ENCODE data around the gene TFG.

Gene TFG

DNA sequence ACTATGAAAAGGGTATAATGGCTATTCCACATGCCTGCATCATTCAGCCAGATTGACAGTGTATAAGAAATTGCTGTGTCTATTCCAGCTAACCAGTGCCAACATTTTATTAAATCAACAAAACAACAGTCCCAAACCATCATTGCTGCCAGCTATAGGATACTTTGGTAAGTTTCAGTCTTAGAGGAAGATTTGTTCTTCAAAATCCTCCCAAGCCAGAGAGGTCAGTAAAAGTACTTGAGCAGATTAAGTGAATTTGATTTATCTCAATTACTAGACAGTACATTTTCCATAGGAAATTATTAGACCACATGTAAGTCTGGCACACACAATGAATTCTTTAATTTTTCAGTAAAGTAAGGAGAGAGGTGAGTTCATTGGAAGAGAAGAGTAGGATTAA, 50.7 kb downstream of the TFG start:
- no peaks in the 10 kb centered on the region for H3K4me1 Mint-ChIP-seq
- ATAC-seq (no peak), DNase-seq (ENCODE audit: low spot score in 2 of 2) (no peak)
- no peak overlapping the region for H3K4me3 Mint-ChIP-seq
- no peak overlapping the region for H3K27ac Mint-ChIP-seq
- no peaks in the 10 kb centered on the region for H3K9me3 Mint-ChIP-seq
- peaks cover 6% of the 10 kb centered on the region for H3K36me3 Mint-ChIP-seq

GRCh38 chr3:100760377-100760776, 51.1 kb downstream of the TFG start:
- no peaks in the 10 kb centered on the region for H3K4me1 Mint-ChIP-seq
- H3K36me3 Mint-ChIP-seq = peaks cover 6% of the 10 kb centered on the region
- ATAC-seq (no peak), DNase-seq (ENCODE audit: low spot score in 2 of 2) (no peak)
- no peaks in the 10 kb centered on the region for H3K9me3 Mint-ChIP-seq
- H3K27ac Mint-ChIP-seq = no peak overlapping the region
- H3K4me3 Mint-ChIP-seq = no peak overlapping the region

- peak; percentile 70 for ATAC-seq
- no peak overlapping the region for H3K27ac Mint-ChIP-seq
- H3K4me1 Mint-ChIP-seq = no peaks in the 10 kb centered on the region
- H3K4me3 Mint-ChIP-seq = no peak overlapping the region
- H3K9me3 Mint-ChIP-seq = no peaks in the 10 kb centered on the region
- no peak for DNase-seq (ENCODE audit: low spot score in 2 of 2)
- peaks cover 6% of the 10 kb centered on the region for H3K36me3 Mint-ChIP-seq
Measured at GRCh38 chr3:100761211-100761942, 52.1 kb downstream of the TFG start.

GRCh38 chr3:100761951-100762350, 52.7 kb downstream of the TFG start:
- no peaks in the 10 kb centered on the region for H3K4me1 Mint-ChIP-seq
- H3K36me3 Mint-ChIP-seq = peaks cover 6% of the 10 kb centered on the region
- DNase-seq (ENCODE audit: low spot score in 2 of 2) (no peak), ATAC-seq (no peak)
- H3K4me3 Mint-ChIP-seq = no peak overlapping the region
- no peak overlapping the region for H3K27ac Mint-ChIP-seq
- H3K9me3 Mint-ChIP-seq = no peaks in the 10 kb centered on the region

GRCh38 chr3:100765437-100765975, 56.2 kb downstream of the TFG start:
- Mint-ChIP-seq H3K4me1 (no peaks in the 10 kb centered on the region), H3K9me3 (no peaks in the 10 kb centered on the region), H3K4me3 (no peak overlapping the region), H3K36me3 (peaks cover 6% of the 10 kb centered on the region), H3K27ac (no peak overlapping the region)
- DNase-seq (ENCODE audit: low spot score in 2 of 2) = no peak
- no peak for ATAC-seq

DNA sequence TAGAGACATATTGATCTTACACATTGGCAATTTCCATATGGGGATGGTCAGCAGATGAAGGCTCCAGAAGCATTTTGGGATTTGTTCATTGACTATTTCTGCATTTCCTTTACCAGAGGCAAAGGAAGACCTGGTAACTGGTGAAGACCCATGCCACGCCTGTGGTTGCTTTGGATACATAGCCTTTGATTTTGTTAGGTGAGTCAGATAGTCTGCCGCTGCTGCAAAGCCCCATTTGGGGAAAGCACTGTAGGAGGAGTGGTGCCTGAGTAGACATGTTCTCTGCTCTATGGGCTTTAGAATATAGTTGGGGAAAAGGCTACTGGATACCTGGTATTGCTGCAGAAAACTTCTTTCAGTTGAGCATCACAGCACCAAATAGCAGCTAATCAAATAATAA, 56.8 kb downstream of the TFG start:
- no peak overlapping the region for H3K27ac Mint-ChIP-seq
- DNase-seq (ENCODE audit: low spot score in 2 of 2) (no peak), ATAC-seq (peak; percentile 44)
- H3K4me1 Mint-ChIP-seq = no peaks in the 10 kb centered on the region
- no peaks in the 10 kb centered on the region for H3K9me3 Mint-ChIP-seq
- H3K36me3 Mint-ChIP-seq = peaks cover 6% of the 10 kb centered on the region
- no peak overlapping the region for H3K4me3 Mint-ChIP-seq

GRCh38 chr3:100769693-100770092, 60.4 kb downstream of the TFG start:
- no peak overlapping the region for H3K4me3 Mint-ChIP-seq
- H3K36me3 Mint-ChIP-seq = no peaks in the 10 kb centered on the region
- DNase-seq (ENCODE audit: low spot score in 2 of 2) (no peak), ATAC-seq (no peak)
- H3K4me1 Mint-ChIP-seq = no peaks in the 10 kb centered on the region
- no peak overlapping the region for H3K27ac Mint-ChIP-seq
- no peaks in the 10 kb centered on the region for H3K9me3 Mint-ChIP-seq

DNA sequence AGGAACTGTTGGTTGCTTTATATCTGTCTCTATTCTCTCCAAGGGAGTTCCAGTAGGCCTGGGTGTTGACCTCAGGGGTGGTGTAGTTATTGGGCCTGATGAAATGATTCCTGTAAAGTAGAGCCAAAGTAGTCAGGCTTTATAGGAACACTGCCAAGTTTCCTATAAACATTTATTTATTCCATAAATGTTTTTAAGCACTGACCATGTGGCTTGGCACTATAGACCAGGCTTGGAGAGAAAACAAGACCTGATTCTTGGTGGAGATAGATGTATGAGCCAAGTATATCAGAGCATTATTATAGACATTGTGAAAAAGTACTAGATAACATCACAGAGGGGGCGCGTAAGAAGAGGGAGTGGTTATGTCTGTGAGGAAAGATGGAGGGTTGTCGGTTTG, 65.9 kb downstream of the TFG start:
- H3K4me1 Mint-ChIP-seq = no peaks in the 10 kb centered on the region
- H3K9me3 Mint-ChIP-seq = no peaks in the 10 kb centered on the region
- H3K4me3 Mint-ChIP-seq = no peak overlapping the region
- H3K27ac Mint-ChIP-seq = no peak overlapping the region
- DNase-seq (ENCODE audit: low spot score in 2 of 2) (no peak), ATAC-seq (peak; percentile 39)
- H3K36me3 Mint-ChIP-seq = no peaks in the 10 kb centered on the region

DNA sequence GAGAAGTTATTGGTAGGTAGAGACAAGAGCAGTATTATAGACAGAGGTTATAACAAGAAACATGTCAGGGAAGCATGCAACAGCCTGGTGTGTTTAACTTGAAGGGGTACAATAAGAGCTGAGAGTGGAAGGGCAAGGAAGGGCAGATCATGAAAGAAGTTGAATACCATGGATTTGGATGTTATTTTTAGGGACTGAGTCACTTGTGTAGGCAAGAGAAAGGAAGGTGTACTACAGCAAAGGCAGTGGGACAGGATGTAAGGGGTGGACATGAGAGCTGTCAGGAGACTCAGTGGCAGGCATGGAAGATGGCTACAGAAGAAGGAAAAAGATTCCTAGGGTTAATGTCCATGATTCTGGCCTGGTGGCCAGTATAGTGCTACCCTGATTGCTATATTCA, 66.4 kb downstream of the TFG start:
- ATAC-seq (peak; percentile 50), DNase-seq (ENCODE audit: low spot score in 2 of 2) (no peak)
- Mint-ChIP-seq H3K4me3 (no peak overlapping the region), H3K9me3 (no peaks in the 10 kb centered on the region), H3K36me3 (no peaks in the 10 kb centered on the region), H3K27ac (no peak overlapping the region), H3K4me1 (no peaks in the 10 kb centered on the region)

DNA sequence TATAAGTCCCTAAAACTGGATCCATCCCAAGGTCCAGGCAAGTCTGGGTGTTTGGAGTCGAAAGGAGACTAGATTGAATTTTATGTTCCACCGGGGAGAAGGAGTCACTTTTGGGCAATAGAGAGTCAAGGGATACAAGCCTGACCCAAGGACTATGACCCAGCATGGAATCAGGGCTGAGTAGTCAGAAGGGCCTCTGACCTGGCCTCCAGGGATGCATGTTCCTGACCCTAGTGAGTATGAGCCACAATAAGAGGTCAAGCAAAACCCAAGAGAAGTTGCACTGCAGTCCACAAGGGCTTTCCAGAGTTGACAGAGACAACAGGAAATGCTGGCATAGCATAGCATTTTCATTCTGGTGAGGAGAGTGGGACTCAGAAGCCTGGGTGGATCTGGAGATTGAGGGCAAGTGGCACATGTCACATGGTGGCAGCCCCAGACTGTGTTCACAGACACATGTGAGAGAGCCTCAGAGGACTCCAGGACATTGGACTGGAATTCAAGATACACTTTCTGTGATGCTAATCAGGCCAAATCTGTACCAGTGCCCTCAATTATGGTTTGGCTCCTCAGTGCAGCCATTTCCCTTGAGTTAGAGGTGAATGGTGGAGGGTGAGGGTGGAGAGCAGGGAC, 66.9 kb downstream of the TFG start:
- Mint-ChIP-seq H3K4me1 (no peaks in the 10 kb centered on the region), H3K9me3 (no peaks in the 10 kb centered on the region), H3K27ac (no peak overlapping the region), H3K36me3 (no peaks in the 10 kb centered on the region), H3K4me3 (no peak overlapping the region)
- peak; percentile 52 for ATAC-seq
- no peak for DNase-seq (ENCODE audit: low spot score in 2 of 2)

DNA sequence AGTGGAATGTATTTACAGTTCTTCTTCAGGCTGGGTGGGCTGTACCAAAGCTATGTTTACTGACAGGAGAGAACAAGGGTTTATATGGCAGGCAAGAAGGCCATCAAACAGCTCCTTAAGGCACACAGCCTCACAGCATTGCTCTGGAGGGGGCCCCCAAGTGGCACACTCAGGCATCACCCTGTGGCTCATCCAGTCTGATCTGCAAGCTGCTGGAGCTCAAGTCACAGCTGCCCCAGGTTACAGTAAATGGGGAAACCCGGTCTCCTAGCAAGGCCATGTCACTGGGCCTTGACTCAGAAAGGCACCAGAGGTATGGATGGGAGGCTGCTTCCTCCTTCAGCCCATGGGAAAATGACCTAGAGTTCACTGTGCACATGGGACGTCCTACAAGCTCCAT, 67.5 kb downstream of the TFG start:
- ATAC-seq = peak; percentile 62
- Mint-ChIP-seq H3K4me3 (no peak overlapping the region), H3K27ac (no peak overlapping the region), H3K9me3 (no peaks in the 10 kb centered on the region), H3K36me3 (no peaks in the 10 kb centered on the region), H3K4me1 (no peaks in the 10 kb centered on the region)
- DNase-seq (ENCODE audit: low spot score in 2 of 2) = no peak

DNA sequence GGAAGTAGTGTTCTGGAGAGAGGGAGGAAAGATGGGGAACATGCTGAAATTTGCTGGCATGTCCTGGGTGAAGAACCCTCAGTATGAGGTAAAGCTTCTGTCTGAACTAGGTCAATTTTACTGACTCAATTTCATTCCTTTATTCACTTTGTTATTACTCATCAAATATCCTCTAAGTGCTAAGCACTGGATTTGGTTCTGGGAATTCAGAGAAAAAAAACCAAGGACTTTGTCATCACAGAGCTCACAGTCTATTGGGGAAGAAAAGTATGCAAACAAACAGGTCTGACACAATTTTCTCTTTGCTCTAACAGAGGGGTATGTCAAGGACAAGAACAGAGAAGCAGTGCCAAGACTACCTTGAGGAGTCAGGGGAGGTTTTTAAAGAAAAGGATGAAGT, 68.0 kb downstream of the TFG start:
- Mint-ChIP-seq H3K4me1 (no peaks in the 10 kb centered on the region), H3K27ac (no peak overlapping the region), H3K9me3 (no peaks in the 10 kb centered on the region), H3K4me3 (no peak overlapping the region), H3K36me3 (no peaks in the 10 kb centered on the region)
- no peak for ATAC-seq
- no peak for DNase-seq (ENCODE audit: low spot score in 2 of 2)

DNA sequence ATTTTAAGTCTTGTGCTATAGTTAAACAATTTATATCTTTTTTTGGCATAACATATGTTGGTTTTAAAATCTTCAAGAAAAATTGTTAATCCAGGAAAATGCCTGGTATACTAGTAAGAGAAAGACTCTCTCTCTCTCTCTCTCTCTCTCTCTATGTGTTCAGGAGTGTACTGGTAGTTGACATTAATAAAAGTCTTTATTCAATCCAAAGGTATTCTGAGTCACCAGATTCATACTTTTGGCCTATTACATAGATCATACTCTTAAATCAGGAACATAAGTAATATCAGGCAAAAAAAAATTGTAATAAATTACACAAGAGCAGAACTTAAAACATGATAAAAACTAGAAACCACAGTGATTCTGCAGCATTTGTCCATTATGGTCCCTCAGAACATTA, 70.2 kb downstream of the TFG start:
- no peak for DNase-seq (ENCODE audit: low spot score in 2 of 2)
- H3K4me3 Mint-ChIP-seq = no peak overlapping the region
- no peak for ATAC-seq
- H3K4me1 Mint-ChIP-seq = no peaks in the 10 kb centered on the region
- H3K27ac Mint-ChIP-seq = no peak overlapping the region
- H3K9me3 Mint-ChIP-seq = no peaks in the 10 kb centered on the region
- no peaks in the 10 kb centered on the region for H3K36me3 Mint-ChIP-seq

GRCh38 chr3:100780071-100780622, 70.9 kb downstream of the TFG start:
- Mint-ChIP-seq H3K27ac (no peak overlapping the region), H3K4me3 (no peak overlapping the region), H3K9me3 (no peaks in the 10 kb centered on the region), H3K36me3 (no peaks in the 10 kb centered on the region), H3K4me1 (no peaks in the 10 kb centered on the region)
- DNase-seq (ENCODE audit: low spot score in 2 of 2) (no peak), ATAC-seq (no peak)

DNA sequence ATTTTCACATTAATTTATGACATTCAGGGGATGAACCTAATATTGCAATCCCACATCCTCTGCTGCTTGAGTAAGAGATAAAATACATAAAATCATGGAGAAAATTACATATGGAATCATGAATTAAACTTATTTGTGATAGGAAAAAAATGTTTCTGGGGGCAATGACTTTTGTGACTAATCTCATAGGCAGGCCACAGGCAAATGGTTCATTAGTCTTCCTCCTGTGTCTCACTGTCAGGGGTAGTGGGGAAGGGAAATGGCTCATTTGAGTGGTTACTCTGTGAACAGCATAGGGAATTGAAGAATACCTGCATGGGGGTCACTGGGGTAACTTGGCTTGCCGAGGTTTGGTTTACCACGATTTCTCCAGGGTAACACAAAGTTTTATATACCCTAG, 72.0 kb downstream of the TFG start:
- no peaks in the 10 kb centered on the region for H3K36me3 Mint-ChIP-seq
- no peaks in the 10 kb centered on the region for H3K4me1 Mint-ChIP-seq
- no peak for ATAC-seq
- no peaks in the 10 kb centered on the region for H3K9me3 Mint-ChIP-seq
- no peak overlapping the region for H3K4me3 Mint-ChIP-seq
- no peak for DNase-seq (ENCODE audit: low spot score in 2 of 2)
- no peak overlapping the region for H3K27ac Mint-ChIP-seq

DNA sequence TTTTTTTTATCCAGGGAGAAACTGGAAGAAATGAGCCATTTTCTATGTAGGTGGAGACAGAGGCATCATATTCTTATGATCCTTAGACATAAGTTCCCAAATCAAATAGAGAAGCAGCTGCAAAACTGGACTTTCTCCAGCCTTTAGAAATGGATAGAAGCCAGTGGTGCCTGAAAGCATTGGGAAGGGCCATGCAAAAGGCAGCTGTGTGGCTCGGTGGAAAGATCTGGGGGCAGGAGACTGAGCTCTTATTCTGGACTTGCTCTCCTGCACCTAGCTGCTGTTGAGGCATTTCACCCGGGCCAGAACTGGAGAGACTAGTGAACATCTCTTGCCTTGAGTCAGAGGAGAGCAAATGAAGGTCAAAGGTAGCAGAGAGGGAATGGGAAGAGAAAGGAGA, 73.1 kb downstream of the TFG start:
- no peaks in the 10 kb centered on the region for H3K36me3 Mint-ChIP-seq
- DNase-seq (ENCODE audit: low spot score in 2 of 2) (no peak), ATAC-seq (no peak)
- no peaks in the 10 kb centered on the region for H3K4me1 Mint-ChIP-seq
- no peaks in the 10 kb centered on the region for H3K9me3 Mint-ChIP-seq
- H3K27ac Mint-ChIP-seq = no peak overlapping the region
- no peak overlapping the region for H3K4me3 Mint-ChIP-seq

Measured in stimulated activated effector memory CD8-positive, alpha-beta T cell treated with anti-CD3 and anti-CD28 coated beads, Interleukin-12 subunit alpha, Interleukin-12 subunit beta, amount 100 ng/mL, for 72 hours (primary cell).